HG03558 (cell line): Measurements from ENCODE around the gene GNG8.

ENCODE experiments used
- ATAC-seq: cut with Tn5 transposase; IDR thresholded peaks from one replicate; pipeline ENCODE4 v1.9.1; 2021; ENCODE audit warnings: moderate number of reproducible peaks; ENCODE audit not compliant: unreplicated experiment; ENCODE audit errors: extremely low read depth

GNG8 gene

GRCh38 chr19:46635920-46636761 is at the start of gene GNG8:
TSS of gene GNG8 (minus strand) at chr19:46636202. CDS start at chr19:46634682, 1,520 bp downstream.
- no peak for ATAC-seq

DNA sequence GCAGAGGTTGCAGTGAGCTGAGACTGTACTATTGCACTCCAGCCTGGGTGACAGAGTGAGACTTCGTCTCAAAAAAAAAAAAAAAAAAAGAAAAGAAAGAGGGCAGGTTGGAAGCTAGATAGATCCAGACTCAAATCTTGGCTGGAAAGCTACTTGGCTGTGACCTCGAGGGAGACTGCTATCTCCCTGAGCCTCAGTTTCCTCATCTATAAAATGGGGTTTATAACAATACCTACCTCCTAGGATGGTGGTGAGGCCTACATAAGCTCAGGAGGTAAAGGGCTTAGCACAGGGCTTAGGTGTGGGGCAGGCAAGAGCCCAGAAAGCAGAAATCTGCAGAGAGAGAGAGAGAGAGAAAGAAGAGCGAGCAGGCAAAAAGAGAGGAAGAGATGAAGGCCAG is 49.2 kb upstream of the GNG8 start:
- no peak for ATAC-seq

GRCh38 chr19:46678110-46678732 is 42.2 kb upstream of the GNG8 start:
- ATAC-seq, result no peak

DNA sequence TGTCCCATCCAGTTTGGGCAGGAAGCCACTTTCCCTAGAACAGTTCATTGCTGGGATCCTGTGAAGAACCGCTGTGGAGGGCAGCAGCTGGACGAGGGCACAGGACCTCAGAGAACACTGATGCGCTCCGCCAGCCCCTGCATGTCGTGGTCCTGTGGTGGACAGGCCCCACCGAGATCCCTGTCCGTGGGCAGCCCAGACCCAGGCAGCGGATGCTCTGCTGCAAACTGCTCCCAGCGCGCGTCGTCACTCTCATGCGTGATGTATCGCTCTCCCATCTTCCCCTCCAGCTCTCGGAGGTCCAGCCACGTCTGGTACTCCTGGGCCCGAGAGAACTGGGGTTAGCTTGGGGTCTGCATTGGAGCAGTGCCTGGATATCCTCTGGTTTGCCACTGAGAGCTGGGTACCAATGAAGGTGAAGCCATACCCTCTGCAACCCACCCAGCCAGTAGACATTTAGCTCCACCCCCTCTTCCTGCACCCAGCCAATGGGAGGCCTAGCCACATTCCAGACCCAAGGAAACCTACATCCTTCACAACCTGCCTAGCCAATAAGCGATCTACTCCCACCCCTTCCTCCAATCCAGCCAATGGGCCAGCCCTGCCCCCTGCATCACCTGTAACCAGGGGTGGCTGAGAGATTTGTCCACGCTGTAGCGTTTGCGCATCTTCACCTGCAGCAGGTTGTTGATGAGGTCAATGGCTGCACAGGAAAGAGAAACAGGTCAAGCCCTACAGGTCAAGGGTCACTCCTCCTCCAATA is 38.6 kb upstream of the GNG8 start:
- ATAC-seq, result no peak

- ATAC-seq, result no peak
These were observed 34.8 kb upstream of the GNG8 start for GRCh38 chr19:46670813-46671212.

DNA sequence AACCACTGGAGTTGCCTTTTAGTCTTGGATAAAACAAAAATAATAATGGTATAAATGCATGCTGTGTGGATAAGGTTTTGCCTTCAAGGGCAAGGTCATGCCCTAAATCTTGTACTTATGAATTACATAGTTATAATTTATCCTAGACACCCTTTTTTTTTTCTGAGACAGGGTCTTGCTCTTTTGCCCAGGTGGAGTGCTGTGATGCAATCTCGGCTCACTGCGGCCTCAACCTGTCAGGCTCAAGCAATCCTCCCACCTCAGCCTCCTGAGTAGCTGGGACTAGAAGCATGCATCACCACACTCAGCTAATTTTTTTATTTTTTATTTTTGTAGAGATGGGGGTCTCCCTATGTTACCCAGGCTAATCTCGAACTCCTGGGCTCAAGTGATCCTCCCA is 32.7 kb upstream of the GNG8 start:
- ATAC-seq, result no peak

DNA sequence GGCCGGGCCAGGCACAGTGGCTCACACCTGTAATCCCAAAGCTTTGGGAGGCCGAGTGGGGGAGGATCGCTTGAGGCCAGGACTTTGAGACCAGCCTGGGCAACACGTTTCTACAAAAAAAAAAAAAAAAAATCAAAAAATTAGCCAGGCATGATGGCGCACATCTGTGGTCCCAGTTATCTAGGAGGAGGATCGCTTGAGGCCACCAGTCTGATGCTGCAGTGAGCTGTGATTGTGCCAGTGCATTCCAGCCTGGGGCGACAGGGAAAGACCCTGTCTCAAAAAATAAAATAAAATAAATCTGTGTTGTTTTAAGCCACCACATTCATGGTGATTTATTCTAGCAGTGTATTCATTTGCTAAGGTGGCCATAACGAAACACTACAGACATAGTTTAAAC is 29.1 kb upstream of the GNG8 start:
- ATAC-seq, result no peak

- ATAC-seq, result no peak
These were observed 26.0 kb upstream of the GNG8 start for GRCh38 chr19:46661735-46662592.

- peak; percentile 86 for ATAC-seq
These were observed 25.2 kb upstream of the GNG8 start, which contains the start of gene DACT3 for GRCh38 chr19:46661020-46661731. TSS of gene DACT3 (minus strand) at chr19:46661182. CDS start at chr19:46661064, 118 bp downstream.

GRCh38 chr19:46660551-46661019 is 24.6 kb upstream of the GNG8 start:
- no peak for ATAC-seq

DNA sequence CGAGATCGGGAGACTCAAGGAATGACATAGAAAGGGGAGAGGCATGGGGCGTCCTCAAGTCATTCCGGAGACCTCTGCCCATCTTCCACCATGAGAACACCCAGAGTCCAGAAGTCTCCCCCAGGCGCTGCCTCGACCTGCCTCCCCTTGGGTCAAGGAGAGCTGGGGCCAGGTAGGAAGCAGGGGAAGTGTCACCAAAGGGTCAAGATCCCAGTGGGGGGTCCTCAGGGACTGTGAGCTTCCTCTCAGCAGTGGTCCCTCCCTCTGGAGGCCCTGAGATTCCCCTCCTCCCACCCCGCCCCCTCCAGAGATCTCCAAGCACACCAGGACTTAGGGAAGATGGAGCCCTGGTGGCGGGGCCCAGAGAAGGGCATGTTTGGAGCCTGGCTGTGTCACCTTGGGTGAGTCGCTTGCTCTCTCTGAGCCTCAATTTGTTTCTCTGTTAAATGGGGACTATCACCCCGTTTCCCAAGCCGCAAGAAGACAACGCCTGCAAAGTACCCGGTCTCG is 24.1 kb upstream of the GNG8 start:
- ATAC-seq, result no peak

DNA sequence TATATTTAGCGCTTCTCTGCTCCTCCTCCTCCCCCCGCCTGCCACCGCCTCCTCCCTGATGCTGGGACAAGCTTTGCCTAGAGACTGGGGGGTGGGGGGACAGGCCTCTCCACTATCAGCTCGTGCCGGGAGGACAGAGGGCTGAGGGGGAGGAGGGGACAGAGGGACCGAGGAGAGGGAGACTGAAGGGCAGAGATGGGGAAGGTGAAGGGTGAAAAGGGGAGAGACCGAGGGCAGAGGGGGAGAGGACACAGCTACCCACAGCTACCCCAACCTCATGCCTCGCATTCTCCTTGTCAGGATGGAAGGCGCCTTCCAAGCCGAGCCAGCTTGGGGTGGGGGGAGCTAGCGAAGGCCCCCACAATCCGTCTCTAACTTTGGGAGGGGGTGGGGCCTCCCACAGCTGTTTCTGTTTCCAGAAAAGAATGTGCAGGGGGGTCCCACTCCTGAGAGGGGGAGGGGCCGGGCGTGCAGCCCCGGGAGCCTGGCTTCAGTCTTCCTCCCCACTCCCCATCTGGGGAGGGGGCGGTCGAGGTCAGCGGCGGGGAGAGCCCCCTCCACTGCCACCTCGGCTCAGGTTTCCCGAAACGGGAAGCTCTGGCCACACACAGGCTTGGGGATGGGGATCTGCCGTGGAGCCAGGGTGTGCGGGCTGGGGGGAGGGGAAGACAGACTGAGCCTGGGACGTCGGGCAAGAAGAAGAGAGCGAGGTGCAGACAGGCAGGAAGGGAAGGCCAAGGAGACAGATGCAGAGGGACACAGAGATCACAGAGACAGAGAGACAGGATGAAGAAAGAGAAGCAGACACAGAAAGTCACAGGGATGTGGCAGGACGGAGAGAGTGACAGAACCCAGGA is 23.4 kb upstream of the GNG8 start:
- ATAC-seq, result no peak

DNA sequence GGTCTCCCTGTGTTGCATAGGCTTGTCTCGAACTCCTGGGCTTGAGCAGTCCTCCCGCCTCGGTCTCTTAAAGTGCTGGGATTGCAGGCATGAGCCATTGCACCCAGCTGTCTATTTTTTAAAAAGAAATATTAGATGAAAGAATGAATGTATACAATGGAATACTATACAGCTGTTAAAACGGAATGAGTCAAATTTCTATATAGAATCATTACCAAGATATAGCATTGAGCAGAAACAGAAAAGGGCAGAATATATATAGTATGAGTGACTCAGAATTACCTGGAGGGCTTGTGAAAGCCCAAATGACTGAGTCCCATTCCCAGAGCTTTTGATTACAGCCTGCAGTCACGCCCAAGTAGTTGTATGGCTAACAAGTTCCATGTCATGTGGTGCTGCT is 20.5 kb upstream of the GNG8 start:
- no peak for ATAC-seq

DNA sequence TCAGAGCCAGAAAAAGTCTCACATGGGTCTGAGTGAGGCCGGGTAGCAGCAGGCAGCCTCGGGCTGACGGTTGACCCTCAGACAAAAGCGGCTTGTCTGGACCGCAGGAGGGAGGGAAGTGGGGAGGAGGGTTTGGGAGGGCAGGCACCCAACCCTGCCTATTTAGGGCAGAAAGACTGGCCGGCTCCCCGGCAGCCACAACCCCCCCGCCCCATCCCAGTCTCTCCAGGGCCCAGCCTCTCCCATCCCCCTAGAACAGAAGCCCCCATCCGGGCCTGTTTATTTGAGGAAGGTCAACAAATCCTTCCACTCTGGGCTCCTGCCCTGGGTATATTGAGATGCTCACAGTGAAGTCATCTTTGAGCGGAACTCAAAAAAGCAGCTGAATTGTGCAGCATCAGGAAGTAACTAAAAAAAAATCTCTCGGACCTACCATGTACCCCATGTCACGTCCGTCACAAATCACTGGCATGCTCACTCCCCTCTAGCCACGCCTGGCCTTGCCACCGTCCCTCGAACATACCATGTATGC is 18.7 kb upstream of the GNG8 start:
- no peak for ATAC-seq

DNA sequence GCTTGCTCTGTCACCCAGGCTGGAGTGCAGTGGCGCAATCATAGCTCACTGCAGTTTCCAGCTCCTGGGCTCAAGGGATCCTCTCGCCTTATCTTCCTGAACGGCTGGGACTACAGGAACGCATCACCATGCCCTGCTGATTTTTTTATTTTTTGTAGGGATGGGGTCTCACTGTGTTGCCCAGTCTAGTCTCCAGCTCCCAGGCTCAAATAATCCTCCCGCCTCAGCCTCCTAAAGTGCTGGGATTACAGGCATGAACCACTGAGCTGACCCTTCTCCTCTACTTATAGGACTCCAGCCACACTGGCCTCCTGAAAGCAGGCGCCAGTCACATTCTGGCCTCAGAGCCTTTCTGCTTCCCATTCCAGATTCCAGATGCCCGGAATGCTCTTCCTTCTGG is 14.4 kb upstream of the GNG8 start:
- no peak for ATAC-seq

GRCh38 chr19:46648961-46649960 is 13.3 kb upstream of the GNG8 start:
- no peak for ATAC-seq
